PFSK-1 (cell line): ENCODE results near the gene SPAG4. TPM values are rescaled to one million over a fixed set of nuclear protein-coding genes. Genes with fewer than 3 reads are reported as not detected.

Source experiments
- FOXP2 ChIP-seq: optimal IDR thresholded peaks from 2 replicates; pipeline ENCODE3; 2011; ENCODE audit warnings: borderline replicate concordance, control low read depth, inconsistent platforms; ENCODE audit not compliant: insufficient read depth; ENCODE audit errors: extremely low read length, extremely low read depth
- POLR2AphosphoS5 ChIP-seq: IDR thresholded peaks from 2 replicates; pipeline ENCODE4 v1.6.1; 2012; ENCODE audit warnings: low read depth, mild to moderate bottlenecking, control low read depth, low read length, moderate library complexity
- SIN3A ChIP-seq: IDR thresholded peaks from 2 replicates; pipeline ENCODE4 v1.6.1; 2012; ENCODE audit warnings: mild to moderate bottlenecking, low read length, moderate library complexity, borderline replicate concordance; ENCODE audit not compliant: insufficient read depth
- TAF1 ChIP-seq: IDR thresholded peaks from 2 replicates; pipeline ENCODE4 v1.6.1; 2012; ENCODE audit warnings: low read length, control low read depth, borderline replicate concordance; ENCODE audit not compliant: insufficient read depth
- polyA plus RNA-seq: library from polyadenylated mRNA; unstranded; fragments of >200 nt; gene quantifications from one replicate; pipeline ENCODE4 v1.2.1, GENCODE V29; 2012; ENCODE audit warnings: low read depth, missing spikeins; ENCODE audit not compliant: insufficient read length
- TF ChIP-seq, protein P1 (sequence below), 2 experiments: IDR thresholded peaks; 2 replicates each; pipeline versions ENCODE4 v1.6.1 to v1.8.0; 2011 to 2012; ENCODE audit warnings: low read depth in 2 of 2, low read length in 2 of 2, control low read depth in 1 of 2, inconsistent platforms in 1 of 2, mild to moderate bottlenecking in 1 of 2, moderate library complexity in 1 of 2; ENCODE audit not compliant: insufficient read depth in 1 of 2

SPAG4 gene, protein sequence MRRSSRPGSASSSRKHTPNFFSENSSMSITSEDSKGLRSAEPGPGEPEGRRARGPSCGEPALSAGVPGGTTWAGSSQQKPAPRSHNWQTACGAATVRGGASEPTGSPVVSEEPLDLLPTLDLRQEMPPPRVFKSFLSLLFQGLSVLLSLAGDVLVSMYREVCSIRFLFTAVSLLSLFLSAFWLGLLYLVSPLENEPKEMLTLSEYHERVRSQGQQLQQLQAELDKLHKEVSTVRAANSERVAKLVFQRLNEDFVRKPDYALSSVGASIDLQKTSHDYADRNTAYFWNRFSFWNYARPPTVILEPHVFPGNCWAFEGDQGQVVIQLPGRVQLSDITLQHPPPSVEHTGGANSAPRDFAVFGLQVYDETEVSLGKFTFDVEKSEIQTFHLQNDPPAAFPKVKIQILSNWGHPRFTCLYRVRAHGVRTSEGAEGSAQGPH
- 10.2 TPM for polyA plus RNA-seq

DNA sequence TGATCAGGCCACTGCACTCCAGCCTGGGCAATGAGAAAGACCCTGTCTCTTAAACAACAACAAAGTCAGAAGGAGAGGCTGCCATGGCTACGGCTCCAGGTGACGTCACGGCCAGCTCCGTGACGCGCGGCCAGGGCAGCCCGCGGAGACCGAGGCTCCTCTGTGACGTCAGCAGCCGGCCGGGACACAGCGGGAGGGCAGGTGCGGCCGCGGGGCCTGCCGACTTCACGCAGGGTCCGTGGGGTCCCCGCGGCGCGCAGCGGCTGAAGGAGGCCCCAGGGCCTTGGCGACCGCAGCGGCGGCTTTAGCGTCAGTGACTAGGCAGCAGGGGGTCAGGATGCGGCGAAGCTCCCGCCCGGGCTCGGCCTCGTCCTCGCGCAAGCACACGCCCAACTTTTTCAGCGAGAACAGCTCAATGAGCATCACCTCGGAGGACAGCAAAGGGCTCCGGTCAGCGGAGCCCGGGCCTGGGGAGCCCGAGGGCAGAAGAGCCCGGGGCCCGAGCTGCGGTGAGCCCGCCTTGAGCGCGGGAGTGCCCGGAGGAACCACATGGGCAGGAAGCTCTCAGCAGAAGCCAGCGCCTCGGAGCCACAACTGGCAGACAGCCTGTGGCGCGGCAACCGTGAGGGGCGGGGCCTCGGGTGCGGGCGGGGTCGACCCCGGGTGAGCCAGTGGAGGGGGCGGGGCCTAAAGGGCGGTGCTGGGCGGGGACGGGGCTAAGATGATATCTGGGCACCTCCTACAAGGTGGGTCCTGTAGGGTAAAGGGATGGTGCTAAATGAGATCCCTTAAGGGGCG is at the start of gene SPAG4:
SPAG4 (plus strand) TSS at position 163 of the 798 bp plus-strand sequence; CDS start at position 338, 175 bp downstream.
- TF ChIP-seq FOXP2 (peak; percentile 84), POLR2AphosphoS5 (peak; percentile 81), TAF1 (peak; percentile 53; the same call in 1 of the 2 replicates), SIN3A (peak; percentile 74; the same call in 1 of the 2 replicates)
- TF ChIP-seq, protein P1, sequence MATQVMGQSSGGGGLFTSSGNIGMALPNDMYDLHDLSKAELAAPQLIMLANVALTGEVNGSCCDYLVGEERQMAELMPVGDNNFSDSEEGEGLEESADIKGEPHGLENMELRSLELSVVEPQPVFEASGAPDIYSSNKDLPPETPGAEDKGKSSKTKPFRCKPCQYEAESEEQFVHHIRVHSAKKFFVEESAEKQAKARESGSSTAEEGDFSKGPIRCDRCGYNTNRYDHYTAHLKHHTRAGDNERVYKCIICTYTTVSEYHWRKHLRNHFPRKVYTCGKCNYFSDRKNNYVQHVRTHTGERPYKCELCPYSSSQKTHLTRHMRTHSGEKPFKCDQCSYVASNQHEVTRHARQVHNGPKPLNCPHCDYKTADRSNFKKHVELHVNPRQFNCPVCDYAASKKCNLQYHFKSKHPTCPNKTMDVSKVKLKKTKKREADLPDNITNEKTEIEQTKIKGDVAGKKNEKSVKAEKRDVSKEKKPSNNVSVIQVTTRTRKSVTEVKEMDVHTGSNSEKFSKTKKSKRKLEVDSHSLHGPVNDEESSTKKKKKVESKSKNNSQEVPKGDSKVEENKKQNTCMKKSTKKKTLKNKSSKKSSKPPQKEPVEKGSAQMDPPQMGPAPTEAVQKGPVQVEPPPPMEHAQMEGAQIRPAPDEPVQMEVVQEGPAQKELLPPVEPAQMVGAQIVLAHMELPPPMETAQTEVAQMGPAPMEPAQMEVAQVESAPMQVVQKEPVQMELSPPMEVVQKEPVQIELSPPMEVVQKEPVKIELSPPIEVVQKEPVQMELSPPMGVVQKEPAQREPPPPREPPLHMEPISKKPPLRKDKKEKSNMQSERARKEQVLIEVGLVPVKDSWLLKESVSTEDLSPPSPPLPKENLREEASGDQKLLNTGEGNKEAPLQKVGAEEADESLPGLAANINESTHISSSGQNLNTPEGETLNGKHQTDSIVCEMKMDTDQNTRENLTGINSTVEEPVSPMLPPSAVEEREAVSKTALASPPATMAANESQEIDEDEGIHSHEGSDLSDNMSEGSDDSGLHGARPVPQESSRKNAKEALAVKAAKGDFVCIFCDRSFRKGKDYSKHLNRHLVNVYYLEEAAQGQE (IDR thresholded peaks at IDR 0.05; ENCODE audit: insufficient read depth in 1 of 2, low read depth in 2 of 2, low read length in 2 of 2), result 0 out of 4 replicates have a peak, but pooled peaks of 1 of the 2 experiments have one; percentile 18

DNA sequence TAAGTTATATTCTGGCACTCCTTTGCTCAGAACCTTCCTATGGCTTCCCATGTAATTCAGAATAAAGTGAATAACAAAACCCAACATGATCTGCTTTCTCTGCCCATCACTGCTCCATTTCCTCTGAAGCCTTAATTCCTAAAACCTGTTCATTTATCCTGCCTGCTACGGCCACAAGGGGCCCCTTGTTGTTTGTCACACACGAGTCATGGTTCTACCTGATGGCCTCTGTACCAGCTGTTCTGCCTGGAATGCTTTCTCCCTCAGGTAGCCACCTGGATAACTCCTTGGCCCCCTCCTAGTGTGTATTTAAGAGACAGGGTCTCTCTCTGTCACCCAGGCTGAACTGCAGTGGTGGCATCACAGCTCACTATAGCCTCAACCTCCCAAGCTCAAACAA is 47.0 kb upstream of the SPAG4 start:
- TF ChIP-seq TAF1 (no peak), POLR2AphosphoS5 (no peak), SIN3A (no peak), FOXP2 (no peak)
- TF ChIP-seq, protein P1 (IDR thresholded peaks at IDR 0.05; ENCODE audit: insufficient read depth in 1 of 2, low read depth in 2 of 2, low read length in 2 of 2), result no peak

DNA sequence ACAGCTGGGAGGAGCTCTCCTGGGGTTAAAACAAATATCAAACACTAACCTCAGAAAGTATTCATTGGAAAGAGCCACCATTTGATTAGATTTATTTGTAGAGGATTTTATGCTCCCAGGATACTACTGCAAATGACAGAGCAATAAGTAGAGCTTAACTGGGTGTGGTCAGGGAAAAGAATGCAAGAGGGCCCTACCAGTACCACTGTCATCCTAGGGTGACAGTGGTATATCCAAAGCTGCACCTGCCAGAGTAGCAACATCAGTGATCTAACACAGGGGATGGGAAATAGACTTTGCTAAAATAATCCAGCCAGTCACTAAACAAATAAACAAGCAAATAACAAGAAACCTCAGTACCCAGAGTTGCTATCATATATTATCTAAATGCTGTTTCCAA is 44.1 kb upstream of the SPAG4 start:
- TF ChIP-seq POLR2AphosphoS5 (no peak), SIN3A (no peak), FOXP2 (no peak), TAF1 (no peak)
- TF ChIP-seq, protein P1 (IDR thresholded peaks at IDR 0.05; ENCODE audit: insufficient read depth in 1 of 2, low read depth in 2 of 2, low read length in 2 of 2), result no peak

DNA sequence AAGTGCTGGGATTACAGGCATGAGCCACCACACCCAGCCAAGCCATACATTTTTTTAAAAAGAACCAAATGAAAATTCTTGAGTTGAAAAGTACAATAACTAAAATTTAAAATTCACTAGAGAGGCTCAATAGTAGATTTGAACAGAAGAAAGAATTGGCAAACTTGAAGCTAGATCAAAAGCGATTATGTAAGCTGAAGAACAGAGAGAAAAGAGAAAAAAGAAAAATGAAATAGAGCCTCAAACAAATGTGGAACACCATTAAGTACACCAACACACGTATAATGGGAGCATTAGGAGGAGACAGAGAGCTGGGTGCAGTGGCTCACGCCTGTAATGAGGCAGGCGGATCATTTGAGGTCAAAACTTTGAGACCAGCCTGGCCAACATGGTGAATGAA is 42.8 kb upstream of the SPAG4 start:
- TF ChIP-seq POLR2AphosphoS5 (no peak), SIN3A (no peak), TAF1 (no peak), FOXP2 (no peak)
- TF ChIP-seq, protein P1 (IDR thresholded peaks at IDR 0.05; ENCODE audit: insufficient read depth in 1 of 2, low read depth in 2 of 2, low read length in 2 of 2), result no peak
